Activated gamma-delta T cell (primary cell): ENCODE data around the gene ITGA1.

Experiments
- DNase-seq: peaks from one replicate; lab custom pipeline; 2025; lab: John Stamatoyannopoulos, UW

ITGA1 gene

GRCh38 chr5:52771343-52772039 lies 16.2 kb upstream of the ITGA1 start:
- DNase-seq = no peak

GRCh38 chr5:52772668-52773067 lies 15.0 kb upstream of the ITGA1 start:
- DNase-seq = no peak

GRCh38 chr5:52773342-52773741 lies 14.4 kb upstream of the ITGA1 start:
- no peak for DNase-seq

DNA sequence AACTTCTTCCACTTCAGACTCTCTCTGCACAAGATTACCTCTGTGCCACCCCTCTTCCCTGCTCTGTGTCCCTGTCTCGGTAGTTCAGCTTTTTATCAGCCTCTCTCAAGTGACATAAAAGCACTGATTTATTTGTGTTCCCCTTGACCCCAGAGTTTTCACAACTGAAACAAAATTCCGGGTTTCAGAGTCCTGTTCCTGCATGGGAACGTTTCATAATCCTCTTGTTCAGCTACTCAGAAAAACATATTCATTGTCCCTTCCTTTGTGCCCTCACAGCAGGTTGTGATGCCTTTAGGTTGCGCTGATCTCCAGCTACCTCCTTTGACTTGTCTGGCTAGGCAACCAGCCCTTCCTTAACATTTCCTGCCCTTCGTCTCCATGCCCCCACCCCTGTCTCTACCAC lies 13.7 kb upstream of the ITGA1 start:
- DNase-seq = no peak

GRCh38 chr5:52776116-52776515 lies 11.6 kb upstream of the ITGA1 start:
- no peak for DNase-seq

DNA sequence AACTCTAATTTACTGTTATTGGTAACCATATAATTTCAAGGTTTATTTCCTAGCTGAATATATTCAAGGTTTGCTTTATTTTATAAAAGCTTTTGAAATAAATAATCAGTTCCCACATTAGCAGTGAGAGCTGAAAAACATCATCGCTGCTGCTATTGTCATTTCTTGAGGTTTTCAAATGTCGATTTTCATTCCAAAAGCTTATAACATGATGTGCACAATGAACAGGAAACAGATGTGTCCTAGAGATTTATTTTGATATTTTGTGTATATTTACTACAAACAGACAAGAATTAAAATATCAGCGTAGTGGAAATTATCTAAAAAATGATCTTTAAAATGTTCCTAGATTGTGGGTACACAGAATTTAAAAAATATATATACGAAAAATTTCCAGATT lies 10.5 kb upstream of the ITGA1 start:
- no peak for DNase-seq

DNA sequence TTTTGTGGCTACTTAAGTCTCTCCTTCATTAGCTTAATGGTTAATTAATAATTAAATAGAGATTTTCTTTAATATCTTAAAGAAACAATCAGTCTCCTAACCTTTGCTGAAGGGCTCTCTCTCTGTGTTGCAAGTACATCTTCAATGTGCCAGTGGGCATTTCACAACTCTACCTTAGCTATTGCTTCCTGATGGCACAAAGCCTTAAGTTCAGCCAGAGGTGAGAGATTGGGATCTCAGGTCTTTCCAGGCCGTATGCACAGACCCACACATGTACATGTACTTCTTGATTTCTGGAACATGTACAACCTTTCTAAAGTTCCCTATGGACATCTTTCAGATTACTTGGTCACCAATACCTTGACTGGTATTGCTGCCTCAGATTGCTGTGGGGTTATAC lies 8.9 kb upstream of the ITGA1 start:
- no peak for DNase-seq

DNA sequence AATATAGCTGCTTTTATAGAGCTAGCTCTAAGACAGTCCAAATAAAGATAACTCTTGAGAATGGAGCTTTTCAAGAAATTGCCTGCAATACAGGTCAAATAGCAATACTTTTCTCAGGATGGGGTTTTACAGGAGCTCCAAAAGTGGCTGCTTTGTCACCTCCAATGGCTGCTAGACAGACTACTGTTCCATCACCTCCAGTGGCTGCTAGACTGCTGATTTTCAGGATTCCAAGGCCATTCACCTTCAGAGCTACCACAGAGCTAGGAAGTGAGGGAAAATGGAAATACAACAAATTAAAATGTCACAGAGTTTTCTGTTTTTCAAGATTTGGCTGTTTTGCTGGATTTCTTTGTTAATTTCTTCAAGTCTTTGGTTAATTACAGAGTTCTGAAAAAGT lies 8.5 kb upstream of the ITGA1 start:
- no peak for DNase-seq

DNA sequence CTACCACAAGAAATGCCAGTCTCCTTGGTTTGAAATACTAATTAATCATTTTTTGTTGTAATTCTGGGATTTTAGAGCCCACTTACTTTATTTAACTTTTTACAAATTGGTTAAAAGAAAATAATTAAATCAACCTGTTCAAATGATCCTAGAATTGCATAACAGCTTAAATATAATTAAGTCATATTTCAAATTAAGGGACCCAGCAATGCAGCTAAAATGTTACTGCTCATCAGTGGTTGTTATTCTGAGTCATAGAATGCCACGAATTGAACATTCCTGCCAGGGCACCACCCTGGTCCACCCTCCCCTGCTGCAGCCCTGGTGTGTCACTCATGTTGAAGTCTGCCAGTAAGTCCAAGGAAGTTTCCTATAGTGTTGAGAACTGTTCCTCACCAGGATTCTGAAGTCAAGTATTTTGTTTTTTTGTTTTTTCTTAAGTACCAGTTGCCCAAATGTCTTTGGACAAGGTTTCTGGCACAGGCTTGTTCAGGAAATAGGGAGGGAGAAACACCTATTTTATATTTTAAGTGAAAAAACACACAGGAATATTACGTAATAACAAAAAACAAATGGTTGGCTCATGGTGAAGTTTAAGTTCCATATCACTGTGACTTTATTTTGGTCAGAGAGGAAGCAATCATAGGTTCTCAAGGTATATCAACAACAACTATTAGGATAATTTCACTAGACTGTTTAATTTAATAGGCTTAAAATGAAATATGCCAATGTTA lies 4.3 kb upstream of the ITGA1 start:
- no peak for DNase-seq

- DNase-seq = no peak
Observed at GRCh38 chr5:52784737-52785136, 3.0 kb upstream of the ITGA1 start.

DNA sequence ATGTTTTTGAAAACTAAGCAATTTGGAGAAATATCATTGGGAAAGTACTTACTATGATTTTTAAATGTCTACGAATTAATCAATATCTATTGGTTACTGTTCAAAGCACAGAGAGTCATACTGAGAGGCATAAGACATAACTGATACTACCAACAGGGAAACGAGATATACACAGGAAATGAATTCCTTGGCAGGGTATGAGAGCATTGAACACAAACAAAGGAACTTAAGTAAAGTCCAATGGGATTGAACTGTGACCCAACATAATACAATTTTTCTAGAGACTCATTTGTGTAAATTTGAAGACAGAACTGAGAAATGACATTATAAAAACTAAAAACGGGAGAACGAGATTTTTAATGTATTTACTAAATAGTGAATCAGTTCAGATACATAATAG lies 1.3 kb upstream of the ITGA1 start:
- DNase-seq = no peak

DNA sequence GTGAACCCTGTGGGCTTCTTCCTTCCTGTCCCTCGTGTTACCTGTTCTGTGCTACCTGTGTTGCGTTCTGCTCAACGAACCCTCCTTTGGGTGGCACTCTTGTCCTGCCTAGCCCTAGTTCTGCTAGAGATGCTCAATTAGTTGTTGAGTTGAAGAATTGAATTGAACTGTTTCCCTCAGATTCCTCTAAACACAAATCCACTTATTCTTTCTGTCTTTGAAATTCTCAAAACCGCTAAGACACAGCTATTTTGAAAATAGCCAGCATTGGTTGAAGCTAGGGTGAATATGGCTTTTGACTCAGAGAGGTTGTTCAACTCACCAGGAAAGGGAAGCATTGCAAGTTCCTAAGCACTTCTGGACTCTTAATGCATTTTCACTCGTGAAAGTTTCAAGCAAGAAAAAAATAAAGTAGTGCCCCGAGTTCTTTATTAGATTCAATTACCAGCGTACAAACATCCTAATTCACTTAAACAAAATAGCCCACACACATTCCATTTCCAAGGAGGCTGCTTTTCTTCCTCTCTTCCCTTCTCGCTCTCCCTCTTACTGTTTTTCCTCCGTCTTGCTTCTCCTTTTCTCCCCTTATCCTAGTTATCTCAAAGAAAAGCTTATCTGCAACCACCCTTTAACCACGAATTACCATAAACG lies 642 bp upstream of the ITGA1 start:
- no peak for DNase-seq

DNA sequence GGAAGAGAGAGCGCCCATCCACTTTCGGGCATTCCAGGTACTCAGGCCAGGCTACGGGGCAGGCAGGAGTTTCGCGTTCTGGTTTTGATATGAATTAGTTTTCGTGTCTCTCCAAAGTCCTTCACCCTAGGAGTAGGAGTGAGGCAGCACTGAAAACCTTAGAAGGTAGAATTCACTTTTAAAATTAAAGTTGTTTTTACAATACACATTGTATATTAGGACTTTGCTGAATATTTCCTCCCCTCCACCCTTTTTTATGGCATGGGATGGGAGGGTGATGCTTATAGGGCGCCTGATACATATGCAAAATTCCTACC lies 747 bp downstream of the ITGA1 start:
- no peak for DNase-seq

DNA sequence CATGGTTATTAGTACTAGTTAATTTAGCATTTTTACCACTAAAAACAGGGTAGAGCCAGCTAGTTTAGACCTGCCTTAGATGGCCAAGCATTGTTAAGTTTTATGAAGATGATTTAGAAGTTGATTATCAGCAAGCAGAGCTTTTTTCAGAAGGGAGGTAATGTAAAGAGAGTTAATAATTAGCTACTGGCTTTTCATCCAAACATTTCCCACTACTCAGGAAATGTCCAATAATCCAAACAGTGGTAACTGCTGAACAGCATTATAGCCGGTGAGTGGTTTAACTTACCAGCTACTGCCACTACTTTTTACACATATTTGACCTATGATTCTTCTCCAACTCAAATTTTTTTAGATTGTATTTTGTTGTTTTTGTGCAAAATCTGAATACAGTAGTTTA lies 1.7 kb downstream of the ITGA1 start:
- no peak for DNase-seq

- DNase-seq = no peak
Observed at GRCh38 chr5:52789851-52790250, 2.1 kb downstream of the ITGA1 start.

DNA sequence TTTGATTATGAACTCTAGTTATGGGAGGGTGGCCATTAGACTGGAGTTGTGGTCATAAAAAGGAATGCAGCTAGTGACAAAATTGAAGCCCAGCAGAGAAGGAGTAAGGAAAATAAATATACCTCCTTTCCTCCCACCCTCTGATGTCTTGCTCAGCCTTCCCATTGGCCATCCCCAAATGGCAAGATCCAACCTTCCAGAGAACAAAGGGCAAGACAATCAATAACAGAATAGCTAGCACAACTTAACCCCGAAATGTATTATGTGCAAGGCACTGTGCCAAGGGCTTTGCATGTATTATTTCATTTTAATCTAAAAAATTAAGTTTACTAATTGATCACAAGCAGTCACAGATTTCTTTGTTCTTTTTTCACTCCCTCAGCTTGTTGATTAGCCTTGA lies 3.6 kb downstream of the ITGA1 start:
- no peak for DNase-seq

- no peak for DNase-seq
Observed at GRCh38 chr5:52794519-52794918, 6.8 kb downstream of the ITGA1 start.

DNA sequence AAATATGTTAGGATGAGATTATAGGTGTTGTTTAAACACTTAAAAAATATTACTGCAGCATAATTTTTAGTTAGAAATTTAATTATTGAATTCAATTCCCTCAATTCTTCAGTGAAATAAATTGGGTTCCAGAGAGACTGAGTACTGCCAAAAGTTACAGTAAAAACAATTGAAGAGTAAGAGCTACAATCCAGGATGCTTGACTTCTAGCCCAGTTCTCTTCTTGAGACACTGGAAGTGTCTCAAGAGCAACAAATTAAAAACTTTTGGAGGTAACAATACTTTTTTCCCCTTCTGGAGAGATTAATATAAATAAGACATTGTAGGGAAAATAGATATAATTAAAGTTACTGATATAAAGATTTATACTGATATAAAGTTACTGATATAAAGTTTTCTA lies 8.3 kb downstream of the ITGA1 start:
- DNase-seq = no peak

- DNase-seq = no peak
Observed at GRCh38 chr5:52796516-52797103, 8.9 kb downstream of the ITGA1 start.

GRCh38 chr5:52798938-52799337 lies 11.2 kb downstream of the ITGA1 start:
- DNase-seq = no peak

GRCh38 chr5:52799358-52799982 lies 11.8 kb downstream of the ITGA1 start:
- DNase-seq = no peak

- DNase-seq = peak; percentile 95
Observed at GRCh38 chr5:52799983-52800393, 12.3 kb downstream of the ITGA1 start.
